Measurements from ENCODE around the gene ID2.

GRCh38 chr2:8633186-8633734 is 48.6 kb upstream of the ID2 start:
- TF ChIP-seq, protein P1, sequence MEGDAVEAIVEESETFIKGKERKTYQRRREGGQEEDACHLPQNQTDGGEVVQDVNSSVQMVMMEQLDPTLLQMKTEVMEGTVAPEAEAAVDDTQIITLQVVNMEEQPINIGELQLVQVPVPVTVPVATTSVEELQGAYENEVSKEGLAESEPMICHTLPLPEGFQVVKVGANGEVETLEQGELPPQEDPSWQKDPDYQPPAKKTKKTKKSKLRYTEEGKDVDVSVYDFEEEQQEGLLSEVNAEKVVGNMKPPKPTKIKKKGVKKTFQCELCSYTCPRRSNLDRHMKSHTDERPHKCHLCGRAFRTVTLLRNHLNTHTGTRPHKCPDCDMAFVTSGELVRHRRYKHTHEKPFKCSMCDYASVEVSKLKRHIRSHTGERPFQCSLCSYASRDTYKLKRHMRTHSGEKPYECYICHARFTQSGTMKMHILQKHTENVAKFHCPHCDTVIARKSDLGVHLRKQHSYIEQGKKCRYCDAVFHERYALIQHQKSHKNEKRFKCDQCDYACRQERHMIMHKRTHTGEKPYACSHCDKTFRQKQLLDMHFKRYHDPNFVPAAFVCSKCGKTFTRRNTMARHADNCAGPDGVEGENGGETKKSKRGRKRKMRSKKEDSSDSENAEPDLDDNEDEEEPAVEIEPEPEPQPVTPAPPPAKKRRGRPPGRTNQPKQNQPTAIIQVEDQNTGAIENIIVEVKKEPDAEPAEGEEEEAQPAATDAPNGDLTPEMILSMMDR (IDR thresholded peaks at IDR 0.05), result no peak
- TF ChIP-seq POLR2A (IDR thresholded peaks at IDR 0.05), result no peak

Data from breast epithelium (tissue), 3 donors.